Glutamatergic neuron (in vitro differentiated cells): Measurements from ENCODE around the gene GATAD2B. TPM values are rescaled to one million over a fixed set of nuclear protein-coding genes. Genes with fewer than 3 reads are reported as not detected.
A peak's percentile ranks its signal among the peaks of the same experiment; 100 is the strongest.

Source experiments
- DNase-seq: peaks from one replicate; pipeline ENCODE4 v3.0.0; 2022
- H3K27ac Mint-ChIP-seq: one replicate; pipeline ENCODE4 v1.8.0; 2020; ENCODE audit warnings: mild to moderate bottlenecking, mixed read lengths, inconsistent platforms; ENCODE audit not compliant: unreplicated experiment
- H3K27me3 Mint-ChIP-seq: one replicate; pipeline ENCODE4 v1.8.0; 2020; ENCODE audit warnings: mild to moderate bottlenecking, moderate library complexity, mixed read lengths, inconsistent platforms; ENCODE audit not compliant: unreplicated experiment
- H3K36me3 Mint-ChIP-seq: one replicate; pipeline ENCODE4 v1.8.0; 2020; ENCODE audit warnings: mild to moderate bottlenecking, mixed read lengths, inconsistent platforms; ENCODE audit not compliant: unreplicated experiment
- H3K4me1 Mint-ChIP-seq: one replicate; pipeline ENCODE4 v1.8.0; 2020; ENCODE audit warnings: mild to moderate bottlenecking, low read depth, mixed read lengths, inconsistent platforms; ENCODE audit not compliant: unreplicated experiment
- H3K4me3 Mint-ChIP-seq: one replicate; pipeline ENCODE4 v1.8.0; 2020; ENCODE audit warnings: mild to moderate bottlenecking, mixed read lengths, inconsistent platforms; ENCODE audit not compliant: unreplicated experiment
- H3K9me3 Mint-ChIP-seq: one replicate; pipeline ENCODE4 v1.8.0; 2020; ENCODE audit warnings: mild to moderate bottlenecking, moderate library complexity, mixed read lengths, inconsistent platforms; ENCODE audit not compliant: unreplicated experiment
- total RNA-seq: library from RNA; stranded (reverse); fragmentation: NEBNext Ultra II Directional; extraction: Animal tissue kit (Norgen Biotek cat#: 25700); gene quantifications from one replicate; pipeline ENCODE4 v1.2.1, GENCODE V29; 2021; ENCODE audit not compliant: unreplicated experiment
- TF ChIP-seq, protein P1 (sequence below): fragments of 200-600 bp; sonication (generic); IDR thresholded peaks from one replicate; pipeline ENCODE4 v1.5.0; 2021; ENCODE audit not compliant: partially characterized antibody, unreplicated experiment

The GATAD2B gene
- total RNA-seq, 1 donor from 2014 or later: 57.6 TPM

DNA sequence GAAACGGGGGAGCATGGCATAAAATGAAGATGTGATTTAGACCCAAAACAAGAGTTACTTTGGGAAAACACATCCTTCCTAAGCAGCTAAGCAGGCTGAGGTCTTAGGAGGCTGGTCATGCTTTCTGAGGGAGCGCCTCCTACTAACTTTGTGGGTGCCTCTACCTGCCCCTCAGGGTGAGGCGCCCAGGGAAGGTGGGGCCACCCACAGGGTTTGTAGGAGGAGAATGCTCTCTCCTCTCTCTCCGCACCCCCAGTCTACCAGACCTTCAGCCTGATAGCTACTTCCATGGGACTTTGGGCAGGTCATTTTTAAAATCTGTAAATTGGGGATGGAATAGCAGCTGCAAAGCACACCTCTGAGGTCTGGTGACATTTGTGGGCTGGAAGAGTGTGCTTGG is 123.8 kb downstream of the GATAD2B start:
- TF ChIP-seq, protein P1, sequence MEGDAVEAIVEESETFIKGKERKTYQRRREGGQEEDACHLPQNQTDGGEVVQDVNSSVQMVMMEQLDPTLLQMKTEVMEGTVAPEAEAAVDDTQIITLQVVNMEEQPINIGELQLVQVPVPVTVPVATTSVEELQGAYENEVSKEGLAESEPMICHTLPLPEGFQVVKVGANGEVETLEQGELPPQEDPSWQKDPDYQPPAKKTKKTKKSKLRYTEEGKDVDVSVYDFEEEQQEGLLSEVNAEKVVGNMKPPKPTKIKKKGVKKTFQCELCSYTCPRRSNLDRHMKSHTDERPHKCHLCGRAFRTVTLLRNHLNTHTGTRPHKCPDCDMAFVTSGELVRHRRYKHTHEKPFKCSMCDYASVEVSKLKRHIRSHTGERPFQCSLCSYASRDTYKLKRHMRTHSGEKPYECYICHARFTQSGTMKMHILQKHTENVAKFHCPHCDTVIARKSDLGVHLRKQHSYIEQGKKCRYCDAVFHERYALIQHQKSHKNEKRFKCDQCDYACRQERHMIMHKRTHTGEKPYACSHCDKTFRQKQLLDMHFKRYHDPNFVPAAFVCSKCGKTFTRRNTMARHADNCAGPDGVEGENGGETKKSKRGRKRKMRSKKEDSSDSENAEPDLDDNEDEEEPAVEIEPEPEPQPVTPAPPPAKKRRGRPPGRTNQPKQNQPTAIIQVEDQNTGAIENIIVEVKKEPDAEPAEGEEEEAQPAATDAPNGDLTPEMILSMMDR: no peak
- no peak for DNase-seq
- no peak overlapping the region for H3K27ac Mint-ChIP-seq
- peaks cover 12% of the 10 kb centered on the region for H3K4me1 Mint-ChIP-seq
- H3K4me3 Mint-ChIP-seq: no peak overlapping the region
- peaks cover 25% of the 10 kb centered on the region for H3K27me3 Mint-ChIP-seq
- H3K9me3 Mint-ChIP-seq: peaks cover 17% of the 10 kb centered on the region
- no peaks in the 10 kb centered on the region for H3K36me3 Mint-ChIP-seq

DNA sequence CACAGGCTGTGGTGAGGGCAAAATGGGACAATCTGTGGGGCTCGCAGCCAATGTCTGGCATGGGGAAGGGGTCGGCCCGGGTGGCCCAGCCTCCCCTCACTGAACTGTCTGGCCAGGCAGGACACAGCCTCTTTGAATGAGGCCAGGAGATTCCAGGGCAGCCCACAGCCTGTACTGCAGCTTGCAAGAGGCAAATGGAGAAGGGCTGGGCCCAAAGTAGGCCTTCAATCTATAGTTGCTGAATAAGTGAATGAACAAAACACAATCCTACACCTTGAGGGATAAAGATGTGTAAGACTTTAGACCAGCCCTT is 124.3 kb downstream of the GATAD2B start:
- Mint-ChIP-seq H3K27me3 (peaks cover 24% of the 10 kb centered on the region), H3K9me3 (peaks cover 13% of the 10 kb centered on the region), H3K4me1 (peaks cover 12% of the 10 kb centered on the region), H3K36me3 (no peaks in the 10 kb centered on the region), H3K4me3 (peak overlapping the region; percentile 46), H3K27ac (peak overlapping the region; percentile 34)
- DNase-seq: no peak
- TF ChIP-seq, protein P1: no peak

DNA sequence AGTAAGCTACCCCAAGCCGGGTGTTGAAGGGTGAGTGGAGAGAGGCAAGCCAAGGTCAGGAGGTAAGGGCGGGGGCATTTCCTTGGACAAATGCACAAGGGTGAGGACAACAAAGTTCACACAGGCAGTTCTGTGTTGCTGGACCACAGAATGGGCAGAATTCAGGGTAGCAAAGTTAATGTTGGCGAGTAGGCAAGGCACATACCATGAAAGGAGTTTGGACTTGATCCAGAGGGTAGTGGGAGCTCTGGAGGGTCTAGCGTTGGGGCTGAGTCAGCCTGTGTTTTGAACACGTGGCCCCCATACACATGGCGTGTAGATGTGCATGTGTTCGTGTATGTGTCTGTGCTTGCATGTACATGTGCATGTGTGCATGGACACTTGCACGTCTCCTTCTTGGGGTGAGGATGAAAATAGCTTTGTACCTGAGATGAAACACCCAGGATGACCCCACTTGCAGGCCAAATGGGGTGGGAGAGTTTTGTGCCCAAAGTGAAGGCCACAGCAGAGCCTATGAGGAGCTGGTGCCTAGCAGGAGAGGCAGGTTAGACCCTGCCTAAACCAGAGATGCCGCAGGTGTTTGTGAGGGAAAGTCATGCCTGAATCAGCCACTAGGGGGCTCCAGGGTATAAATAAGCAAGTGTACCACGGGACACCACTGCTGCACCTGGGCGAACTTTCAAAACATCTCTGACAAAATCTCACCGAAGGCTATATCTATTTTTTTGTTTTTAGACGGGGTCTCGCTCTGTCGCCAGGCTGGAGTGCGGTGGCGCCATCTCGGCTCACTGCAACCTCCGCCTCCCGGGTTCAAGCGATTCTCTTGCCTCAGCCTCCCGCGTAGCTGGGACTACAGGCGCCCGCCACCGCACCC is 125.7 kb downstream of the GATAD2B start:
- no peaks in the 10 kb centered on the region for H3K36me3 Mint-ChIP-seq
- H3K27ac Mint-ChIP-seq: peak overlapping the region; percentile 62
- DNase-seq: peak; percentile 75
- H3K9me3 Mint-ChIP-seq: peaks cover 16% of the 10 kb centered on the region
- TF ChIP-seq, protein P1: peak; percentile 94
- H3K4me3 Mint-ChIP-seq: peak overlapping the region; percentile 59
- peaks cover 12% of the 10 kb centered on the region for H3K4me1 Mint-ChIP-seq
- H3K27me3 Mint-ChIP-seq: peaks cover 18% of the 10 kb centered on the region

DNA sequence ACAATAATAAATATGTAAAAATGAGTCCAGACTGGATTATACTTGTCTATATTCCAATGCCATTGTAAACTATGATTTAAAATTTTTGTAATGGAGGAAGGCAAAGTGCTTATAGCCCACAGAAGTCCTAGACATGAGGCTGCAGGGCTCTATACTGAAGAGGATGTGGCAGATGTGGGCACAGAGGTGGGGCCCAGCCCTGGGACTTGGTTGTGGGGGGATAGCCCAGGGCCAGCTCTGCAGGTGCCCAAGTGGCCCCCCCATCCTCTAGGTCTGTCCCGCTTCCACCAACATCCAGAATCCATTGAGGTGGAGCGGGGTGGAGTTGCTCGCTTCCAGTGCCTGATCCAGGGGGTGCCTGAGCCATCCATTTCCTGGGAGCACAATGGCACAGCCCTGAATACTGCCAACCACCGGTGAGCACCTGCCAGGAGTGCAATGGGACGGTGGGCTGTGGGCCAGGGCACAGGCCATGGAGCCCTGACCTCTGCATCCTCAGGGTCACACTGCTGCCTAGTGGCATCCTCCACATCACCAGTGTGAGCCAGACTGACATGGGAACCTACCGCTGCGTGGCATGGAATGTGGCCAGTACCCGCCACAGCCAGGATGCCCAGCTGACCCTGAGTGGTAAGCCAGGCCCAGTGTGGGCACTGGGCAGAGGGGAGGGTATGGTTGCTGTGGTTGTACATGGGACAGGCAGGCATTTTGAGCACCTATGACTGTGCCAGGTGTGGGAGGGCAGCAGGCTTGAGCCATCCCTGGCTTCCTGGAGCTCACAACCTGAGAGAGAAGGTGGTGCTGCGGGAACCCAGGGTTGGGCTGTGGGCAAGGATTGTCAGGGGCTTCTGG is 126.6 kb downstream of the GATAD2B start:
- Mint-ChIP-seq H3K4me1 (peaks cover 14% of the 10 kb centered on the region), H3K27me3 (peaks cover 18% of the 10 kb centered on the region), H3K4me3 (peak overlapping the region; percentile 59), H3K9me3 (peaks cover 16% of the 10 kb centered on the region), H3K27ac (peak overlapping the region; percentile 62), H3K36me3 (no peaks in the 10 kb centered on the region)
- DNase-seq: no peak
- TF ChIP-seq, protein P1: no peak
